ENCODE data around the gene ARHGEF28.

ARHGEF28 gene

DNA sequence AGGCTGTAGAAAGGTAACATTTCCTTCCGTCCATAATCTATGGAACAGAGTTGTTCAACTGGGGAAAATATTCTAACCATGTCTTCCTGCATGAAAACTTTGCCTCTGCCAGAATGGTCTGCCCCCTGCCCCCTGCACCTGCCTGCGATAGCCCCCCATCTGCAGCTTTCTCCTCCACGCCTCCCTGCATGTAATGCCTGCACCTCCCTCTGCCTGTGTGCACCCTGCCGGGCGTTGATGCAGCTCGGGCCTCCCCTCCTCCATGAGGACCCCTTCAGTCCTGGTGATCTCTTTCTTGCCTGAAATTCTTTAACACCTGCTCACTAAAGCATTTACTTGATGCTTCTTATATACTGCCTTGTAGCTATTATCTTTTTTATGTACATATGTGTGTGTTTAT lies 266.2 kb downstream of the ARHGEF28 start:
- H3K79me2 ChIP-seq (ENCODE audit: insufficient read depth, low read length) = no peaks in the 10 kb centered on the region
- no peaks in the 10 kb centered on the region for H3K9me3 ChIP-seq (ENCODE audit: insufficient read depth, low read depth, low read length)
- TF ChIP-seq EZH2phosphoT487 (IDR thresholded peaks at IDR 0.05; ENCODE audit: borderline replicate concordance) = no peak
- TF ChIP-seq, protein P1, sequence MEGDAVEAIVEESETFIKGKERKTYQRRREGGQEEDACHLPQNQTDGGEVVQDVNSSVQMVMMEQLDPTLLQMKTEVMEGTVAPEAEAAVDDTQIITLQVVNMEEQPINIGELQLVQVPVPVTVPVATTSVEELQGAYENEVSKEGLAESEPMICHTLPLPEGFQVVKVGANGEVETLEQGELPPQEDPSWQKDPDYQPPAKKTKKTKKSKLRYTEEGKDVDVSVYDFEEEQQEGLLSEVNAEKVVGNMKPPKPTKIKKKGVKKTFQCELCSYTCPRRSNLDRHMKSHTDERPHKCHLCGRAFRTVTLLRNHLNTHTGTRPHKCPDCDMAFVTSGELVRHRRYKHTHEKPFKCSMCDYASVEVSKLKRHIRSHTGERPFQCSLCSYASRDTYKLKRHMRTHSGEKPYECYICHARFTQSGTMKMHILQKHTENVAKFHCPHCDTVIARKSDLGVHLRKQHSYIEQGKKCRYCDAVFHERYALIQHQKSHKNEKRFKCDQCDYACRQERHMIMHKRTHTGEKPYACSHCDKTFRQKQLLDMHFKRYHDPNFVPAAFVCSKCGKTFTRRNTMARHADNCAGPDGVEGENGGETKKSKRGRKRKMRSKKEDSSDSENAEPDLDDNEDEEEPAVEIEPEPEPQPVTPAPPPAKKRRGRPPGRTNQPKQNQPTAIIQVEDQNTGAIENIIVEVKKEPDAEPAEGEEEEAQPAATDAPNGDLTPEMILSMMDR (conservative IDR thresholded peaks at IDR 0.05; ENCODE audit: low read length) = no peak
- H3K9ac ChIP-seq (ENCODE audit: low read depth, low read length, poor library complexity, severe bottlenecking) = no peak overlapping the region
- H4K20me1 ChIP-seq (ENCODE audit: insufficient read depth, low read length, poor library complexity, severe bottlenecking) = no peaks in the 10 kb centered on the region
- H3K4me2 ChIP-seq (ENCODE audit: low read depth, low read length, poor library complexity, severe bottlenecking) = no peak overlapping the region
- H3K36me3 ChIP-seq (ENCODE audit: insufficient read depth, low read length) = no peaks in the 10 kb centered on the region
- H3F3A ChIP-seq (ENCODE audit: low read depth) = no peaks in the 10 kb centered on the region
- H3K4me3 ChIP-seq (ENCODE audit: low read length, poor library complexity, severe bottlenecking) = no peak overlapping the region
- no peaks in the 10 kb centered on the region for H3K4me1 ChIP-seq (ENCODE audit: insufficient read depth, low read length, poor library complexity, severe bottlenecking)
- H2AFZ ChIP-seq (ENCODE audit: low read length) = no peak overlapping the region
- H3K27me3 ChIP-seq (ENCODE audit: insufficient read depth, low read length, poor library complexity, severe bottlenecking) = no peaks in the 10 kb centered on the region
- H3K9me2 ChIP-seq (replicated peaks; ENCODE audit: low read depth, low read length) = no peaks in the 10 kb centered on the region

DNA sequence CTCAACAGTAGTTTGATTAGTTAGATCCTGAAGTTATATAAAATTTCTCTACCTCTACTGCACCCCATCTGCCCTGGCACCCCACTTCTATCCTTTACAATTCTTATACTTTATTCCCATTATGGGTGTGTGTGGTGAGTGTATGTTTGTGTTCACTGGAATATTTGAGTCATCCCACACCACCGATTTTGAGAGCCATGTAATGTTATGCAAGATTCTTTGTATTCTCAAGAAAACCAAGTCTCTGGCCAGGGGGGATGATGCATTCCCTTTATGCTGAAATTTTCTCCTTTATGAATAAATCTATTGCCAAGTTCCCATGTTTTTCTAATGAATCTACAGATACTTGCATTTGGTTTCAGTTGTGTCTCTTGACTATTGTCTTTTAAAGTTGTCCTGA lies 266.8 kb downstream of the ARHGEF28 start:
- no peaks in the 10 kb centered on the region for H3K79me2 ChIP-seq (ENCODE audit: insufficient read depth, low read length)
- no peaks in the 10 kb centered on the region for H3F3A ChIP-seq (ENCODE audit: low read depth)
- H3K4me3 ChIP-seq (ENCODE audit: low read length, poor library complexity, severe bottlenecking) = no peak overlapping the region
- H2AFZ ChIP-seq (ENCODE audit: low read length) = no peak overlapping the region
- no peak overlapping the region for H3K9ac ChIP-seq (ENCODE audit: low read depth, low read length, poor library complexity, severe bottlenecking)
- no peaks in the 10 kb centered on the region for H3K9me3 ChIP-seq (ENCODE audit: insufficient read depth, low read depth, low read length)
- H3K4me2 ChIP-seq (ENCODE audit: low read depth, low read length, poor library complexity, severe bottlenecking) = no peak overlapping the region
- no peaks in the 10 kb centered on the region for H3K36me3 ChIP-seq (ENCODE audit: insufficient read depth, low read length)
- H3K9me2 ChIP-seq (replicated peaks; ENCODE audit: low read depth, low read length) = no peaks in the 10 kb centered on the region
- H4K20me1 ChIP-seq (ENCODE audit: insufficient read depth, low read length, poor library complexity, severe bottlenecking) = no peaks in the 10 kb centered on the region
- no peaks in the 10 kb centered on the region for H3K4me1 ChIP-seq (ENCODE audit: insufficient read depth, low read length, poor library complexity, severe bottlenecking)
- no peaks in the 10 kb centered on the region for H3K27me3 ChIP-seq (ENCODE audit: insufficient read depth, low read length, poor library complexity, severe bottlenecking)
- TF ChIP-seq, protein P1 (conservative IDR thresholded peaks at IDR 0.05; ENCODE audit: low read length) = no peak
- no peak for TF ChIP-seq EZH2phosphoT487 (IDR thresholded peaks at IDR 0.05; ENCODE audit: borderline replicate concordance)

DNA sequence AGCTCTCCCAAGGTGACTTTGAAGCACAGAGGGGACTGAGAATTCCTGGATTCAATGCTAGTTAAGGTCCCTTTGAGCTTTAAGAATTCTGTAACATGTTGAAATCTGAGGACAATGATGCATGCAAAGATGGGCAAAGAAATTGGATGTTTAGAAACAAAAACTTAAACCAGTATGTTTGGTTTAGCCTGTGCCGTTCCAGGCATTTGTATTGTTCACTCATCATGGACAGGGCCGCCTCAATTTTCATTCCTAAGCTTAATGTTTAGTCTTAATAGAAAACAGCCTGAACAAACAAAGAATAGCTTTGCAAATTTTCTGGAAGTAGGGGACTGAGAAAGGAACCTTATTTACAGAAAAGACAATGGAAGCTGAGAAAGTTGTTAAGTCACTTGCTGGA lies 267.8 kb downstream of the ARHGEF28 start:
- Histone ChIP-seq H4K20me1 (ENCODE audit: insufficient read depth, low read length, poor library complexity, severe bottlenecking) (no peaks in the 10 kb centered on the region), H3K4me2 (ENCODE audit: low read depth, low read length, poor library complexity, severe bottlenecking) (no peak overlapping the region), H3F3A (ENCODE audit: low read depth) (no peaks in the 10 kb centered on the region), H3K36me3 (ENCODE audit: insufficient read depth, low read length) (no peaks in the 10 kb centered on the region), H2AFZ (ENCODE audit: low read length) (no peak overlapping the region), H3K27me3 (ENCODE audit: insufficient read depth, low read length, poor library complexity, severe bottlenecking) (no peaks in the 10 kb centered on the region), H3K79me2 (ENCODE audit: insufficient read depth, low read length) (no peaks in the 10 kb centered on the region), H3K9me2 (replicated peaks; ENCODE audit: low read depth, low read length) (no peaks in the 10 kb centered on the region), H3K4me1 (ENCODE audit: insufficient read depth, low read length, poor library complexity, severe bottlenecking) (no peaks in the 10 kb centered on the region), H3K9ac (ENCODE audit: low read depth, low read length, poor library complexity, severe bottlenecking) (no peak overlapping the region), H3K9me3 (ENCODE audit: insufficient read depth, low read depth, low read length) (no peaks in the 10 kb centered on the region), H3K4me3 (ENCODE audit: low read length, poor library complexity, severe bottlenecking) (no peak overlapping the region)
- no peak for TF ChIP-seq EZH2phosphoT487 (IDR thresholded peaks at IDR 0.05; ENCODE audit: borderline replicate concordance)

DNA sequence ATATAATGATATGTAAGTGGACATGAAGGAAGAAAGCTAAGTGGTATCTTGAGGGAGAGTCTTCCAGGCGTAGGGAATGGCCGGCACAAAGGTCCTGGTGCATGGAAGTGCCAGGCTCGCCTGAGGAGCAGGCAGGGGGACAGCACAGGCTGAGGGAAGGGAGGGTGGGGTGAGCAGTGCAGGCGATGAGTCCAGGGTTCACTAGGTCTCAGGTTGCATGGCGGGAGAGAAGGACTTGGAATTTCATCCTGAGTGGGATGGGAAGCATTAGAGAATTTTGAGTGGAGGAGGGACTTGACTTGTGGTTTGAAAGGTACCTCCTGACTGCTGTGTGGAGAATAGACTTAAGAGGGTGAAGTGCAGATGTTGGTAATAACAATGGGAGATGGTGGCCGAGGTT lies 268.9 kb downstream of the ARHGEF28 start:
- H3K36me3 ChIP-seq (ENCODE audit: insufficient read depth, low read length) = no peaks in the 10 kb centered on the region

More for the DNA sequence above, 268.9 kb downstream of the ARHGEF28 start:
- no peak overlapping the region for H3K4me2 ChIP-seq (ENCODE audit: low read depth, low read length, poor library complexity, severe bottlenecking)
- H3K27me3 ChIP-seq (ENCODE audit: insufficient read depth, low read length, poor library complexity, severe bottlenecking) = no peaks in the 10 kb centered on the region
- H2AFZ ChIP-seq (ENCODE audit: low read length) = no peak overlapping the region
- H3K79me2 ChIP-seq (ENCODE audit: insufficient read depth, low read length) = no peaks in the 10 kb centered on the region
- no peak overlapping the region for H3K4me3 ChIP-seq (ENCODE audit: low read length, poor library complexity, severe bottlenecking)
- H4K20me1 ChIP-seq (ENCODE audit: insufficient read depth, low read length, poor library complexity, severe bottlenecking) = no peaks in the 10 kb centered on the region
- no peaks in the 10 kb centered on the region for H3K9me2 ChIP-seq (replicated peaks; ENCODE audit: low read depth, low read length)
- H3K4me1 ChIP-seq (ENCODE audit: insufficient read depth, low read length, poor library complexity, severe bottlenecking) = no peaks in the 10 kb centered on the region
- no peaks in the 10 kb centered on the region for H3K9me3 ChIP-seq (ENCODE audit: insufficient read depth, low read depth, low read length)
- H3K9ac ChIP-seq (ENCODE audit: low read depth, low read length, poor library complexity, severe bottlenecking) = no peak overlapping the region
- no peaks in the 10 kb centered on the region for H3F3A ChIP-seq (ENCODE audit: low read depth)
- TF ChIP-seq EZH2phosphoT487 (IDR thresholded peaks at IDR 0.05; ENCODE audit: borderline replicate concordance) = no peak

Data from Loucy (cell line).